GM19438 (cell line): ENCODE data around the gene URGCP.
A peak's percentile ranks its signal among the peaks of the same experiment; 100 is the strongest.

Experiments
- ATAC-seq: cut with Tn5 transposase; IDR thresholded peaks from one replicate; pipeline ENCODE4 v1.9.1; 2021; ENCODE audit warnings: low read depth; ENCODE audit not compliant: unreplicated experiment

The URGCP gene, protein sequence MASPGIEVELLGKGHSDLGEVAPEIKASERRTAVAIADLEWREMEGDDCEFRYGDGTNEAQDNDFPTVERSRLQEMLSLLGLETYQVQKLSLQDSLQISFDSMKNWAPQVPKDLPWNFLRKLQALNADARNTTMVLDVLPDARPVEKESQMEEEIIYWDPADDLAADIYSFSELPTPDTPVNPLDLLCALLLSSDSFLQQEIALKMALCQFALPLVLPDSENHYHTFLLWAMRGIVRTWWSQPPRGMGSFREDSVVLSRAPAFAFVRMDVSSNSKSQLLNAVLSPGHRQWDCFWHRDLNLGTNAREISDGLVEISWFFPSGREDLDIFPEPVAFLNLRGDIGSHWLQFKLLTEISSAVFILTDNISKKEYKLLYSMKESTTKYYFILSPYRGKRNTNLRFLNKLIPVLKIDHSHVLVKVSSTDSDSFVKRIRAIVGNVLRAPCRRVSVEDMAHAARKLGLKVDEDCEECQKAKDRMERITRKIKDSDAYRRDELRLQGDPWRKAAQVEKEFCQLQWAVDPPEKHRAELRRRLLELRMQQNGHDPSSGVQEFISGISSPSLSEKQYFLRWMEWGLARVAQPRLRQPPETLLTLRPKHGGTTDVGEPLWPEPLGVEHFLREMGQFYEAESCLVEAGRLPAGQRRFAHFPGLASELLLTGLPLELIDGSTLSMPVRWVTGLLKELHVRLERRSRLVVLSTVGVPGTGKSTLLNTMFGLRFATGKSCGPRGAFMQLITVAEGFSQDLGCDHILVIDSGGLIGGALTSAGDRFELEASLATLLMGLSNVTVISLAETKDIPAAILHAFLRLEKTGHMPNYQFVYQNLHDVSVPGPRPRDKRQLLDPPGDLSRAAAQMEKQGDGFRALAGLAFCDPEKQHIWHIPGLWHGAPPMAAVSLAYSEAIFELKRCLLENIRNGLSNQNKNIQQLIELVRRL

GRCh38 chr7:43906331-43907010 is at the start of gene URGCP:
Gene URGCP (minus strand): TSS chr7:43906596. CDS start chr7:43906575, 21 bp downstream.
- peak; percentile 63 for ATAC-seq

DNA sequence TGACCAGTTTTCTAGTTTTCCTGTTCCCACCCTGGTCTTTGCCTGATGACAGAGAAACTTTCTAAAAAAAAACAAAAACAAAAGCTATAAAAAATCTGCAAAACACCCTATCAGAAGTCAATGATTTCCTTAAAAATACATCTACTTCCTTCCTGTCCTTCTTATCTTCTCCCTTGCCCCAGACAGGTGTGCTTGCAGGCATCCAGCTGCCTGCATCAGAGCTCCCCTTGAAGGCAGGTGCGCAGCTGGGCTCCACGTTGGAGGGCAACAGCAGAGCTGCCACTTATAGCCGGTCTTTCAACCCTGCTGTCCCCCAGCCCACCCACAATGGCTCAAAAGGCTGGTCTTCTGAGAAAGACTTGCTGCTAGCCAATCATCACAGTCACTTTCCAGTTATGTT is 49.6 kb upstream of the URGCP start:
- no peak for ATAC-seq

GRCh38 chr7:43954524-43955228 is 48.3 kb upstream of the URGCP start:
- ATAC-seq: peak; percentile 70

- ATAC-seq: no peak
Observed at GRCh38 chr7:43953071-43953470, 46.7 kb upstream of the URGCP start.

GRCh38 chr7:43952028-43952427 is 45.6 kb upstream of the URGCP start:
- ATAC-seq: no peak

- no peak for ATAC-seq
Observed at GRCh38 chr7:43944286-43944685, 37.9 kb upstream of the URGCP start.

- ATAC-seq: no peak
Observed at GRCh38 chr7:43943417-43944187, 37.2 kb upstream of the URGCP start.

GRCh38 chr7:43942997-43943396 is 36.6 kb upstream of the URGCP start:
- ATAC-seq: no peak

- ATAC-seq: no peak
Observed at GRCh38 chr7:43942250-43942649, 35.9 kb upstream of the URGCP start.

DNA sequence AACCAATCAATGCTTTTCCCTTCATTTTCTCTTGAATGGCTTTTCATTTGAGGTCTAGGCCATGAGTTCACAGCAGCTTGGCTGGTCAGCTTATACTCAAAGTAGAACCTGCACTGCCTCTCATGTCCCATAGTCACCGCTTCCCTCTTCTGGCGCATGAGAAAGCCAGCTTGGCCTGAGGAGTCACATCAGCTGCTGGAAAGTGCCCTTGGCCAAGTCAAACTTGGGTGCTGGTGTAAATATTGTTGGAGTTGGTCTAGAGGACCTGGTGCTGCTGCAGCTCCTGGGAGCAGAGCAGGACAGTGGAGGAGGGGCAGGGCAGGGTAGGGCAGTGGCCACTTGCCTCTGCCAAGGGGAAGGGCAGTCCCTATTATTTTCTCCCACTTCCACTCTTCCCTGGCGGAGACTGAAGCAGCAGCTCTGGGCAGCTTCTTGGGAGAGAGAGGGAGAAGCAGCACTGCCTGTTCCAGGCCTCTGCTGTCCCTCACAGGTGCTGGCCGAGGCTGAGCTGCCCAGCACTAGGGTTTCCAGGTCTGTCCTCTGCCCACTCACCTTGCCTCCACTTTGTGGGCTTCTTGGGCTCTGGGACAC is 32.6 kb upstream of the URGCP start:
- ATAC-seq: no peak

DNA sequence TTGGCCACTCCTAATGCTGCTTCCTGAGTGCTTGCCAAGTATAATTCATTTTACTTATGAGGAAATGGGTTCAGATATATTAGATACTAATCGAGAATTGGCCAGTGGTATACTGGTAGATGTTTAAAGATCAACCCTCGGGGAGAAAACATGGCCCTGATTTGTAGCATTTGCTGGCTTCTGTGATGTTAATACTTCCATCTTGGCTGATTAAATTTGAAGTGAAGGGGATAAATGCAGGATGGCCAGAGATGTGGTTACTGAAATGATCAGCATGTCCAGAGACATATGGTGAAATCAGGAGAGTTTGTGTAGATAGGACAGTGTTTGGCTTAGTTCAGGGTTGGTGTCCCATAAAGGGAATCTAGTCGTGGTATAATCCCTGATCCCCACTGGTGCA is 31.0 kb upstream of the URGCP start:
- no peak for ATAC-seq

DNA sequence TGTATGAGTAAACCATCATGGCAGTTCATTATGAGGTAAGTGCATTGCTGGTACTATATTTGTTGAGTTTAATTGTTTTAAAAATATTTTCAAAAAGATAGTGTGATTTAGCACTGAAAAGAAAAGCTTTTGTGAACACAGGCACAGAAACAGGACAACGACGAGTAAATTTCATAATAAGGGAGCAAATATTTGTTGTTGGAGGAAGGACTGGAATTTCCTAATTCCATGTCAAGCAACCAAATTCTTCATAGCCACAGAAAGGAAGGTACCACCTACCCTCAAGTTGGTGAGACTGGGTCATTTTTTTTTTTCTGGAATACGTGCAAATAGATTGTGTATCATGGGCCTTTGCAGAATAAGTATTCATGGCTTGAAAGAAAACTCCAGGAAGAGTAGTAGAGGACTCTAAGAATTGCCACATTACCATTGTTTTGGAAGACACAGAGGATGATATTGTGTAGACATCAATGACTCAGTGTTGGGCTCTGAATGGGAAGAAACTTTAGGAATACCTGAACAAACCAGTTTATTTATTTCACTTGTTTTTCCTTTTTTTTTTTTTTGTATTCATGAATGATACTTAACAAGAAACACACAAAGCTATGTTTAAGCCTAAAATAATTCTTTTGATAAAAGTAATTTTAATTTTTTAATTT is 27.6 kb upstream of the URGCP start:
- ATAC-seq: no peak

GRCh38 chr7:43931346-43931745 is 24.9 kb upstream of the URGCP start:
- no peak for ATAC-seq

GRCh38 chr7:43929529-43930457 is 23.4 kb upstream of the URGCP start:
- ATAC-seq: no peak

- ATAC-seq: no peak
Observed at GRCh38 chr7:43927810-43928209, 21.4 kb upstream of the URGCP start.

- ATAC-seq: peak; percentile 8
Observed at GRCh38 chr7:43926798-43927123, 20.4 kb upstream of the URGCP start.

DNA sequence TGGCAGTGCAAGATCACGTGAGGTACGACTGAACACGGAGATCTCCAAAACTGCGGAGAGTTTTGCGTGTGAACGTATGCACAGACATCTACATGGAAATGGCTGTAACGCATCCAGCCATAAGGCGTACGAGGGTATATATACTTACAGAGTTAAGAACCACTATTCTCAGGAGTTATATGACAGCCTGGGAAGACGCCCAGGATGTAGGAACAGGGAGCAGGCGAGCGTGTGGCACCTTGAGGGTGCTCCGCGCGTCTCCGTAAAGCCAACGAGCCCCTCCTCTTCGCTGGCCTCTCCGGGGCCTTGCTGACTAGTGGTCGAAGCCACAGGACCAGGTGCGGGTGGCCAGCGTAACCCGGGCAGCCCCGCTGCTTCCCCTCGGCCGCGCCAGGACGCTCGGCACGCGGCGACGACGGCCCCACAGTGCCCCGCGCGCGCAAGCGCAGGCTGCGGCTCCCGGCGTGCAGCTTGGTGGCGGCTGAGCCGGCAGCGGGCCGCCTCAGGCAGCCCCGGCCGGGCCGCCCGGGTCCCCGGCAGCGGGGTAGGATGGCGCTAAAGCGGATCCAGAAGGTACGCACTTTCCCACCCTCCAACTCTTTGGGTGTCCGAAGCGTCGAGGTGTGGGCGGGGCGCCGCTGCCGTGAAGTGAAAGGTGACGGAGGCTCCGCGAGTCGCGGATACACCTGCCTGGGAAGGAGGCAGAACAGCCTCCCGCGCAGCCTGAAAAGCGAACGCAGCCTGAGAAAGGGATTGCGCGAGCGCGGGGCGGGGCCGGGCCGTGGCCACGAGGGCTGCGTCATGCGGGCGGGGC is 19.8 kb upstream of the URGCP start, which contains the start of gene UBE2D4:
Gene UBE2D4, plus strand, starts transcription at position 453 of the 814 bp plus-strand sequence. Its CDS starts 97 bp downstream, at position 550.
- peak; percentile 88 for ATAC-seq
